Cortex of kidney (tissue), 1 donor: ENCODE data around the gene ELF1.

Experiments
- DNase-seq: peaks from one replicate; lab custom pipeline; 2025; lab: John Stamatoyannopoulos, UW

Gene ELF1

GRCh38 chr13:41006978-41007743 is 12.0 kb downstream of the ELF1 start:
- DNase-seq = no peak

- no peak for DNase-seq
Observed at GRCh38 chr13:41006306-41006705, 12.8 kb downstream of the ELF1 start.

- DNase-seq = no peak
Observed at GRCh38 chr13:41005704-41006103, 13.4 kb downstream of the ELF1 start.

DNA sequence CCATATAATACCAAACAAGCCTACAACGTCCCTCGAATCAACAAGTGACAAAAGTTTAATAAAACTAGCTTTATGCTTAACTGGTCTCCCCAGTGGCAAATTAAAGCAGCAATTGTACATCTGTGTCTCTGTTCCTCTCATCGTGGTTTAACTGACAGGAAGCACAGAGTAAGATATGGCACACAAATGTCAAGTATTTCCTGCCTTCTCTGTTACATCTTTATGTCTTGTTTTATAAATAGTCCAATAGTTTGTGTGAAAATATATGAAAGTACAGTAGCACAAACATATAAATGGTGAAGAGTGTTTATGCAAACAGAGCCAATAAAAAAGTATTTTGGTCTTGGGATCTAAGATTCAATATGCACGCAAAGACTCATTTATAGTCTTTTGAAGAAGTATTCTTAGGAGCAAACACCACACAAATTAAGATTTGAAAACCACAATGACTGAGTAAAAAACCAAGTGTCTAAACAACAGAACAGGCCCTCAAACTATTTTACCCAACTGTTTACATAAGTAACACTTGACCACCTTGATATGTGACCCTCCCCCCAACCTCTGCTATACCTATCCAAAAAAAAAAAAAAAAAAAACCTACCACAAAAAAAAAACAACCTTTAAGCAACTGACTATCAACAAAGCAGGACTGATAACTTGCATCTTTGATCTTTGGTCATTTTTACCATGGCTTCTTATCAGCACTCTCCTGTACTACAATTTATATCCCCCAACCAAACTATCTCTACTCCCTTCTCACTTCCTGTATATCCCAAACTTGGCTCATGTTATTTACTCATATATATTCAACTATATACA is 14.0 kb downstream of the ELF1 start:
- no peak for DNase-seq

GRCh38 chr13:41002606-41003005 is 16.5 kb downstream of the ELF1 start:
- DNase-seq = no peak

DNA sequence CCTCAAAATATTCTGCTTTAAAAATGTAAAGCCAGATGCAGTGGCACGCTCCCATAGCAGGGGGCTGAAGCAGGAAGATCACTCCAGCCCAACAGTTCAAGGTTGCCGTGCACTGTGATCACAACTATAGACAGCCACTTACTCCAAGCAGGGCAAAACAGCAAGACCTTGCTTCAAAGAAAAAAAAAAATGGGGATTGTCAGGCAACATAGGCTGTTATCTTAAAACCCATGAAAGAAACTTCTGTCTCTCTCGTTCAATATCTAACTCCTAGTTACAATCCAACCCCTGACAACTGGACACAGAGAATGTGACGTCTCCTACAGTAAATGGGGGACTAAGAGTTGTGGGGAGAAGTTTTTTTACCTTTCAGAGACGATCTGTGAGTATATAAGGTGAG is 17.4 kb downstream of the ELF1 start:
- no peak for DNase-seq

- no peak for DNase-seq
Observed at GRCh38 chr13:40999416-40999815, 19.7 kb downstream of the ELF1 start.

DNA sequence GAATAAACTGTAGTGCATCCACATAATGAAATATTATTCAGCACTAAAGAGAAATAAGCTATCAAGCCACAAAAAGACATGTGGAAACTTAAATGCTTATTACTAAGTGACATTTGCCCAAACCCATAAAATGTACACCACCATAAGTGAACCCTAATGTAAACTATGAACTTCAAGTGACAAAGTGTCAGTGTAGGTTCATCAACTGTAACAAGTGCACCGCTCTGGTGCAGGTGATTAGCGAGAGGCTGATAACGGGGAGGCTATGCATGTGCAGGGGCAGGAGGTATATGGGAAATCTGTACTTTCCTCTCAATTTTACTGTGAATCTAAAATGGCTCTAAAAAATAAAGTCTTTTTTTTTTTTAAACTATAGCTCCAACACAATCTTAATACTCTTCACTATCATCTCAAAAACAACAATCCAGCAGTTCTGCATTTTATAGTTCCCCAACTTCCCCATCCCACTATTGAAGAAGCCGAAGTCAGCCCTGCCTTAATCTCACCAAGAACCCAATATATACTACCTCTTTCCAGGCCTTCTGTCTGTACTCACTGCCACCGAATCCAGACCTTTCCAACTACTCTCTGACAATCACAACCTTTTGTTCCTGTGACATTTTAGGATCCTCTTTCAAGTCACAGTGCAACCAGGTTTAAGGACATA is 22.6 kb downstream of the ELF1 start:
- DNase-seq = no peak

GRCh38 chr13:40995997-40996396 is 23.1 kb downstream of the ELF1 start:
- DNase-seq = no peak

GRCh38 chr13:40994581-40995230 is 24.4 kb downstream of the ELF1 start:
- no peak for DNase-seq

- DNase-seq = no peak
Observed at GRCh38 chr13:40993987-40994386, 25.1 kb downstream of the ELF1 start.

DNA sequence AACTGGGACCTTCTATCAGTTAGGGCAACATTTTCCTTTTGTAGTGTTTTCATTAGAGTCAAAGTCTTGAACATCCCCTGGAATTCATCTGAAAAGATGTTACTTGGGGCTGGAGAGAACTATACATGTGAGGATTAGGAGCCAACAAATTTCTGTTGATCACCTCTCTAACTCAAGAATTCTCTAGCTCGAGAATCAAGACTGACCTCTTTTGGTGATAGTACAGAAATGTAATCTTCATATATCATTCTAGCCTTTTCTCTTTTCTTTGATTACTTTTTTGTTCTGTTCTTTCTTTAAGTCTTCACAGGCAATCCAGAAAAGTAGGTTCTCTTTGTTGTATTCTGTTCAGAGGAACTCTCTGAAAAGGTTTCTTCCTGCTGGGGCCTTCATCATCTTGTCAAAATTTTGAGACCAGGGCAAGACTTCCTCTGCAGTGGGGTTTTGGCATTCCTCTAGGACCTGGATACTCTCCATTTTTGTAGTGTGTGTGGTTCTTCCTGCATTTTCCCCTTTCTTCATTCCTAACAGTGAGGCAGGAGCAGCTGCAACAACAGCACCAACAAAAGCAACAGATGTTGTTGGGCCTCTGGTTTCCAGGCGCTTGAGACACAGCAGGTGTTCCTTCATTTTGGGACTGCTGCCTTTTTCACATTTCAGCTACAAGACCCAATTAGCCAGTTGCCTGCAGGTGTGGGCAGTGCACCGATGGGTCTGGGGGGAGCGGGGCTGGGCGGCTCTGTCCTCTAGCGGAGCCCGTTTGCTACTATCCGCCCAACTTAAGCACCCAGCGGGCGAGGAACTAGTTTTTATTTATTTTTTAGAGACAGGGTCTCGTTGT is 26.2 kb downstream of the ELF1 start:
- no peak for DNase-seq

GRCh38 chr13:40987606-40988280 is 31.4 kb downstream of the ELF1 start:
- no peak for DNase-seq

- no peak for DNase-seq
Observed at GRCh38 chr13:40986101-40986856, 32.8 kb downstream of the ELF1 start.

DNA sequence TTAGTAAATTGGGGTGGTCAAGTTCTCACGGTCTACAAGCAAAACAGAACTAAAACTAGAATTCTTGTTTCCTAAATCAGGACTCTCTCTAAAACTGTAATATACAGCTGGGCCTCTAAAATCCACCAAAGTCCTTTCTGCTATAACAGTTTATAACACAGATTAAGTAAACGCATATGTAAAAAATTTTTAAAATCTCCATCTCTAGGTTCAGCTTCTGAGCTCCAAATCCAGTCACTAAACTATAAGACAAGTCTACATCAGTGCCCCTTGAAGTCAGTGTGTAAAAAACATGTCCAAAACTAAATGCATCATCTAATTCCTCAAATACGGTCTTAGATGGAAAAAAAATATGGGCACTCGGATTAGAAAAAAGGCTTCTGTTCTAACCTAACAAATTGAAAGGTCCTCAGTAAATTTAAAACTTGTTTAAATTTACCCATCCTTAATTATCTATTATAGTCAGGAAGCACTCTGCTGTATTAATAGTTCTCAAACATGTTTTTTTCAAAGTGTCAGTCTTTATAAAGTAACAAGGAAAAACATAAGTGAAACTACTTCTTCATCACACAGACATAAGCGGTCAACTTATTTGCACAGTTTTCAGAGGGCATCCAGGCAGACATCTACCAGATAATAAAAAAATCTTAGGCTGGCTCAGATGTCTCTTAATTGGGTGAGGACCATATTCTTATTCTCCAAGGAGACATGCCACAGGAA is 33.6 kb downstream of the ELF1 start:
- DNase-seq = no peak

DNA sequence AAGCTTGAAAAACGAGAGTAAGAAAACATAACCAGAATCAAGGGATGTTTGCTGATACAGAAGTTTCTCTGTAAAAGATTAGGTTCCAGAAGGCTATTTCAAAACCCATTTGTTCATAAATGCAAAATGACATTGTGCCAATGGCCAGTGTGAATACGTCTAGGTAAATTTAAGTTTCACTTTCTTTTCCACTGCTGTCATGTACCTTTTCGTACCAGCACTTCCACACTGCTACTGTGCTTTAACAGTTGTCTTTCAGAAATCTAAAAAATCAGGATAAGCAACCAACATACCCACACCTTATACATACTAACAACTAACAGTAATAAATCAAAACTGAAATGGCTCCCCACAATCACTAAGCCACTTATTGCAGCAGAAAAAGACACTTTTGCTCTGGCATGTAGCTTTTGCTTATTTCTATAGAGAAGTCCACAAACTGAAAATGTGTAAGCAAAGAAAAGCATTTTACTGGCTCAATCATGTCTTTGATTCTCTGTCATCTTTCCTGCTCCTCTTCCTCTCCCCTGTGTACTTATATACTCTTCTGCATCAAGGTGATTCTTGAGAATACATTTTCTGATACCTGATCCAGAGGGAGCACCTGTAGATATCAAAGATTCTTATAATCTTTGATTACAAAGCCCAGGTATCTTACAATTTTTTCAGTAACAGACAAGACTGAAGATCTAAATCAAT is 34.3 kb downstream of the ELF1 start:
- DNase-seq = no peak

DNA sequence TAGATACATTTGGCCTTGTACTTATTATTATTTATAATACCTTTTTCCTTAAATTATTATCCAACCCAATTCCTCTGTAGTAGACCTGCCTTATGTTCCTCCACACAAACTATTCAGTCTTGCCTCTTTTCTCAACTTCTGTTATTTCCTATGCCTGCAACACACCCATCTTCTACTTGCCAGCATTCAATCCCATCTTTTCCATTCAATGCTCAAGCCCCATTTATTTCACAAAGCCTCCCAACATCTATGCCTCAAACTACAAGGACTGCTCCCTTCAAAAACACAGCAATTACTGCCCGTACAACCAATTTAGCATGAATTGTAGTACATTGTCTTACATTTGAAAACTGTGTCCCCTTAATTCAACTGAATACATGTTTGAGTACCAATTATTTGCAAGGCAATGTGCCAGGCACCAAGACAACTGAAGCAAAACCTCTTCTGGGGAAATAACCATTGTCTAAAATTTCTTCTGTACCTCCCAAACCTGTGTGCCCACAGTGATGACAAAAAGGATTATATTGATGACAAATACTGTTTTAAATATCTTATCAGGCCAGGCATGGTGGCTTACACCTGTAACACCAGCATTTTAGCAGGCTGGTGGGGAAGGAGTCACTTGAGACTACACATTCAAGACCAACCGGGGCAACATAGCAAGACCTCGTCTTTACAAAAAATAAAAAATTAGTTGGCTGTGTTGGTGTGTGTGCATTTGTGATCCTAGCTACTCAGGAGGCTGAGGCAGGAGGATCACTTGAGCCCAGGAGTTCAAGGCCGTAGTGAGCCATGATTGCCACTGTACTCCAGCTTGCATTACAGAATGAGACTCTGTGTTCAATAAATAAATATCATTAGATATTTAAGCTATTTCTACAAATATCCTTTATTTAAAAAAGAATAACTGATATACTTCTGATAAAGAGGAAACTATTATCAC is 35.1 kb downstream of the ELF1 start:
- no peak for DNase-seq

DNA sequence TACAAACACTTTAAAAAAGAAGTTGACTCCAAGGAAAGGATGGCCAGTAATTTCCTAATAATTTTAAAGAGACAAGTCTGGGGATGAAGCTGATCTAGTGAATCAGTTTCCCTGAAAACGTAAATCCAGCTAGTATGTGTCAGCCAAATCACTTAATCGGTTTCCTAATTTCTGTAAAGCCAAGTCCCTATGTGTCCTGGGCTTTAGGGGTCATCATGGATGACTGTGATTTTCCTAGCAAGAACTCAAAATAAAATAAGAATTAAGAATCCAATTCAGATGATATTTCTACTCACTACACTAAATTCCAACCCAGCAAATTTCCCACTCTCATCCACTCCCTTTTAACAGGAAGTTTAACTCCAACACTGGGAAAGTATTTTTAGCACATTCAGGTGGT is 35.9 kb downstream of the ELF1 start:
- no peak for DNase-seq
